ENCODE results near the gene TLCD3B.

DNA sequence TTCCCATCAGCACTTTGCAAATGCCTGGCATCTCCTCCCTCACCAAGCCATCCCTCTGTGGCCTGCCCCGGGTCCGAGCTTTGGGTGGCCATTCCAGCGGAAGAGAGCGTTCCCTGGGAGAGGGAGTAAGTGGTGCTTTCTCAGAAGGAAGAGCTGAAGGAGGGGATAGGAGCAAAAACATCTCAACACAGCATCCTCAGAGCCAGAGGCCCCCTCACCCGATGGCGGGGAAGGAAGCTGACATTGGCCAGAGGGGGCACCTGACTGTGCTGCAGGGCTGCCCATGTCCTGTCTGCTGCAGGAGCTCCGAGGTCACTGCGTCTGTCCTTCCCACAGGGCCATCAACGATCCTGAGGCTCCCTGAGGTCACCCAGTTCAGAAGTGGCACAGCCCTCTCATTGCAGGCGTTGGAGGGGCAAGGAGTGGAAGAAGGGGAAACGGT, 427 bp upstream of the TLCD3B start:
- TF ChIP-seq, protein P1, sequence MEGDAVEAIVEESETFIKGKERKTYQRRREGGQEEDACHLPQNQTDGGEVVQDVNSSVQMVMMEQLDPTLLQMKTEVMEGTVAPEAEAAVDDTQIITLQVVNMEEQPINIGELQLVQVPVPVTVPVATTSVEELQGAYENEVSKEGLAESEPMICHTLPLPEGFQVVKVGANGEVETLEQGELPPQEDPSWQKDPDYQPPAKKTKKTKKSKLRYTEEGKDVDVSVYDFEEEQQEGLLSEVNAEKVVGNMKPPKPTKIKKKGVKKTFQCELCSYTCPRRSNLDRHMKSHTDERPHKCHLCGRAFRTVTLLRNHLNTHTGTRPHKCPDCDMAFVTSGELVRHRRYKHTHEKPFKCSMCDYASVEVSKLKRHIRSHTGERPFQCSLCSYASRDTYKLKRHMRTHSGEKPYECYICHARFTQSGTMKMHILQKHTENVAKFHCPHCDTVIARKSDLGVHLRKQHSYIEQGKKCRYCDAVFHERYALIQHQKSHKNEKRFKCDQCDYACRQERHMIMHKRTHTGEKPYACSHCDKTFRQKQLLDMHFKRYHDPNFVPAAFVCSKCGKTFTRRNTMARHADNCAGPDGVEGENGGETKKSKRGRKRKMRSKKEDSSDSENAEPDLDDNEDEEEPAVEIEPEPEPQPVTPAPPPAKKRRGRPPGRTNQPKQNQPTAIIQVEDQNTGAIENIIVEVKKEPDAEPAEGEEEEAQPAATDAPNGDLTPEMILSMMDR (IDR thresholded peaks at IDR 0.05) = no peak
- TF ChIP-seq POLR2A (IDR thresholded peaks at IDR 0.05) = no peak
- TF ChIP-seq POLR2AphosphoS5 (IDR thresholded peaks at IDR 0.05) = no peak
- TF ChIP-seq EP300 (IDR thresholded peaks at IDR 0.05) = no peak

Data from upper lobe of left lung (tissue), 4 donors.